ENCODE measurements around the gene MIS18A.
"Not testable (repeated sequence)": the region's sequence is repeated elsewhere in the genome, so short reads cannot be mapped to it uniquely, and the experiment has no call there.

The MIS18A gene, protein sequence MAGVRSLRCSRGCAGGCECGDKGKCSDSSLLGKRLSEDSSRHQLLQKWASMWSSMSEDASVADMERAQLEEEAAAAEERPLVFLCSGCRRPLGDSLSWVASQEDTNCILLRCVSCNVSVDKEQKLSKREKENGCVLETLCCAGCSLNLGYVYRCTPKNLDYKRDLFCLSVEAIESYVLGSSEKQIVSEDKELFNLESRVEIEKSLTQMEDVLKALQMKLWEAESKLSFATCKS

DNA sequence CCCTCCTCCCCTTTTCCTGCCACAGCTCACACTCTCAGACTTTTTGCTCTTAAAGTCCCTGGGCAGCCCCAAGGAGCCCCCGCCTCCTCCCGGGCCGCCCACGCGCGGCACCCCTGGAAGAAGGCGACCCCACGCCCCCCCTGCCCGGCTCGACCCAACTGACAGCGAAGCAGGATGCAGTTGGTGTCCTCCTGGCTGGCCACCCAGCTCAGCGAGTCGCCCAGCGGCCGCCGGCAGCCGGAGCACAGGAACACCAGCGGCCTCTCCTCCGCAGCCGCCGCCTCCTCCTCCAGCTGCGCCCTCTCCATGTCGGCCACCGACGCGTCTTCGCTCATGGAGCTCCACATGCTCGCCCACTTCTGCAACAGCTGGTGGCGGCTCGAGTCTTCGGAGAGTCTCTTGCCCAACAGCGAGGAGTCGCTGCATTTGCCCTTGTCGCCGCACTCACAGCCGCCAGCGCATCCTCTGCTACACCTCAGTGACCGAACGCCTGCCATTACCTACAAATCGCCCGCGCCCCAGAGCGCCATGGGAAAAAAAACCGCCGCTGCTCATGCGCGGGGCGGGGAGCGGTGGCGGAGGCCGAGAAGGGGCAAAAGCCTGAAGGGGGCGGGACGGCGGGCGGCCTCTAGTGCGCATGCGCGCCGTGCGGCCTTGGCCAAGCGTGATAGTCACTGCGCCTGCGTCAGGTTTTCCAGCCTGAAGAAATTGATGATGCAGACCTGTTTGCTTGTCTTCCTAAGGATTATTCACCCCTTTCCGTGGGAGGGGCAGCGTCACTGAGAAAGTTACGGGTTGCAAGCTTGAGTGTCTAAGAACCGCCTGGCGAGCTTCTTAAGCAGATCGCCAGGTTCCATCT is at the start of gene MIS18A:
MIS18A (minus strand) TSS at position 532 of the 859 bp plus-strand sequence; CDS start at position 497, 35 bp downstream.
- DNase-seq (ENCODE audit: low read depth): peak; percentile 68

GRCh38 chr21:32328595-32328994 is 49.7 kb upstream of the MIS18A start:
- DNase-seq (ENCODE audit: low read depth): peak; percentile 79

DNA sequence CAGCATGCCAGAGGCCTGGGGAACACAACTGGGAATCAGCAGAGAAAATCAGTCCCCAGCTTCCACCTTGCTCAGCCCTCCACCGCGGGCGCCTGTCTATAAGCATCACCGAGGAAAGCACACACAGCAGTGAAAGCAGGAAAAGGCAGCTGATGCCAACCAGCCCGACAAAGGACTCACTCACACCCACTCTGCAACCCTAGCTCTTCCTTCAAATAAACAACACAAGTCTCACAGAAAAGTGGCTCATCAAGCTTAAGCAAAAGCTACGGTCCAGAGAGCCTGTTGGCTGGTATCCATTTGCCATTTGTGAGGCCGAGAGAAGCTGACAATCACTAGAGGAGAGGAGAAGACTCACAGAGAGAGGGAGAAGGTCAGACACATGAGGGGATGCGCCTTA is 46.9 kb upstream of the MIS18A start:
- no peak for DNase-seq (ENCODE audit: low read depth)

- no peak for DNase-seq (ENCODE audit: low read depth)
Observed at GRCh38 chr21:32322676-32323075, 43.8 kb upstream of the MIS18A start.

DNA sequence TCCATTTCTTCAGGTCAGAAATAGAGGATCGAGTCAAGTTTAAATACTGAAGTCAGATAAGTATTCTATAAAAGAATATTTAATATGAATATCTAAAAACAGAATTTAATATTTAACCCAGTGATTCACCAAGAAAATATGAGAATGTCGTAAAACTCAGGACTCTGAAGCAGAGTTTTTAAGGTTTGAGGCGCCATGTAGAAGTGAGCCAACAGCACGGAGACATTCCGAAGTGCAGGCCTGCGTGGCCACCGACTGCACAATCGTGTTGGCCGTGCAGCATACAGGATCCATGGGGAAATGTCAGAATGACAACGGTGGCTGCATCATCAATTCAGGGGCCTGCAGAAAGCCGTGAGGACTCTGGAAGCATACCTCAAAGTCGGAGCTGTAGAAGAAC is 43.3 kb upstream of the MIS18A start:
- no peak for DNase-seq (ENCODE audit: low read depth)

DNA sequence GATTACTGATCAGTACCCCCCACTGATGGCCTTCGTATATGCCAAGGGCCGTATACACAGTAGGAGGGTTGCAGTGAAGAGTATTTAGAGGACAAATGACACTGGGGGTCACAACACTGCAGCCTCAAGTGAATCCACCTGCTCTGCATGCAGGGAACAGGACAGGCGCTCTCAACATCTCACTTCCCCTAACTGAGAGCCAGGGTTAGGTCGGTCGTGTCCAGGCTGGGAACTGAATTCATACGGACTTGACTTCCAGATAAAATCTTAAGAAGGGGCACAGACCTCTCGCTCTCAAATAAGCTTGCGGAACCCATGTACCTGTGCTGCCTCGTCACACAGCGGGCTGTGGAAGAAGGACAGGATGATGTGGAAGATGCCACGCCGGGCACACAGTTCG is 42.6 kb upstream of the MIS18A start:
- DNase-seq (ENCODE audit: low read depth): no peak

- DNase-seq (ENCODE audit: low read depth): no peak
Observed at GRCh38 chr21:32320726-32321125, 41.9 kb upstream of the MIS18A start.

DNA sequence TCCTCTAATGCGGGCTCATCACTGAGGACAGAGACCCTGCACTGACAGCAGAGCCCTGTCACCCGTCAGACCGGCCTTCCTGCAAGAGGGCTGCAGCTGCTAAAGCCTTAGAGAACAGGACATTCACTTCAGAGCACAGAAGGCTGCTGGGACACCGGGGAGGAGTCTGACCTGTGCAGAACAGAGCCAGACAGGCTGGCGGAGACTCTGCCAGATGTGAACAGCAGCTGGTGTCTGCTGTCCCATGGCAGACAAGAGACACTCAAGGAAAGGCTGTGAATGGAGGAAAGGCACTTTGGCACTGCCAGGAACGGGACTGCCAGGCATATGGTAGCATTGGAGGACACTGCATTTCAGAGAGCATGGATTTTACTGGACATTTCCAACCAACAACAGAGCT is 41.2 kb upstream of the MIS18A start:
- no peak for DNase-seq (ENCODE audit: low read depth)

DNA sequence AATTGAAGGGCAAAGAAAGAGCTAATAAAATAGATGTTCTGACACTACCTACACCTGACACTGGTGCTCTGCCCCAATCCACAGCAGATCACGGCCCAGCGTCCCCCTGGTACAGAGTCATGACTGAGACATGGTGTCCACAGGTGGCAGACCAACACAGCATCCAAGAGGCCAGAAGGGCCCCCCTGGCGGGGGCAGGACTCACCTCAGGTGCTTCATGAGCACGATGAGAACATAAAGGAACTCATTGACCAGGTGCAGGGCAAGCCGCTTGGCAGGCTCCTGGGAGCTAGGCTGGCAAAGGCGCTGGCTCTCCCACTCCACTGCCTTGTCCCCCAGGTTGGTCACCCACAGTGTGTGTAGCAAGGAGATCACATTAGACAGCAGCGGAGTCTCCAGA is 40.2 kb upstream of the MIS18A start:
- DNase-seq (ENCODE audit: low read depth): no peak

GRCh38 chr21:32317726-32318125 is 38.9 kb upstream of the MIS18A start:
- no peak for DNase-seq (ENCODE audit: low read depth)

GRCh38 chr21:32316361-32317215 is 37.7 kb upstream of the MIS18A start:
- DNase-seq (ENCODE audit: low read depth): no peak

GRCh38 chr21:32315511-32316281 is 36.8 kb upstream of the MIS18A start:
- no peak for DNase-seq (ENCODE audit: low read depth)

DNA sequence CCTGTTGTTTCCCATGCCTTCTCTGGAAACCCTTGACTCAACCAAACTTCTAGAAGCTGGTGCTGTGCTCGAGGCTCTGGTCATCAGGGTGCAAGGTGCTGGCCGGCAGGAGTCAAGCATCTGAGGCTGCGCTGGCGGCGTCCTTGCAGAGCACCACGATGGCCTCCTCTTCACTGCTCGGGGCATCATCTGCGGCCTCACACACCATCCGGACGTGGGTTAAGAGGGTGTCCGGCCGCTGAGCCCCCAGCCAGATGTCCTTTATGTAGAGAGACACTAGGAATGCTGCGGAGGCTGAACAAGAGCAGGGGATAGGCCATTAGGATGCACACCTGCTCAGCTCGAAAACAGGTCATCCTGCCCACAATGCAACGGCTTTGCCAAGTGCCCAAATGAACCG is 36.0 kb upstream of the MIS18A start:
- no peak for DNase-seq (ENCODE audit: low read depth)

DNA sequence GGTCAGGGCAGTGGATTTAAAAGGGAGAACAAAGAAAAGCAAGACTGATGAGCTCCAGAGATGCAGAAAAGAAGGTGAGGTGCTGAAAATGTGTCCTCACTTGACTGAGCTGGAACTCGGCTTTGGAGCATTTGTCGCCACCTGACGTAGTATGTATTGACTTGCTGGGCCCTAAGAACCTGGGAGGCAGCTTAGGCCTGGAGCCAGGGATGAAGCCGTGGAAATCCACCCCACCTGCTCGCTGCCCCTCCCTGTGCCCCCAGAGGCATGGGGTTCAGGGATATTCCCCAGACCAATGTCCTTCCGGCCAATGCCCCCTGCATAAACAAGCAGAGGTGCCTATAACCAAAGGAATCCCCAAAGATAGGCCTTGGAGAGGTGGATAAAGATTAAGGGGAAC is 34.1 kb upstream of the MIS18A start:
- no peak for DNase-seq (ENCODE audit: low read depth)

DNA sequence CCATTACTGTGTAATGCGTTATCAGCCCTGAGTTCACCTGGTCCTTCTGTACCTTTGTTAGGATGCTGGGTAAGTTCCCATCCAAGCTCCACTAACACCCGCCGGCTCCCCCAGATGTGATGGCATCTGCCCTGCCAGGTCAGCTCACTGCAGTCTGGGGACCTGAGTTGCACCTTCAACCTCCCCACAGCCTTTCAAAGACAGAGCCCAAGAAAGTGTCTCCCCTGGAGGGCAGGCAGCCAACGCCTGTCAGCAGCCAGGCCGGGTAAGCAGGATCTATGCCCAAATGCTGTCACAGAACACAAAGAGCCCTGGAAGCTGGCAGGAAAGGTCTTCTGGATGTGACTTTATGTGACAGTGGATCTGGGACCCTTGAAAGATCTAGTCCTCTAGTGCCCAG is 33.5 kb upstream of the MIS18A start:
- DNase-seq (ENCODE audit: low read depth): no peak

DNA sequence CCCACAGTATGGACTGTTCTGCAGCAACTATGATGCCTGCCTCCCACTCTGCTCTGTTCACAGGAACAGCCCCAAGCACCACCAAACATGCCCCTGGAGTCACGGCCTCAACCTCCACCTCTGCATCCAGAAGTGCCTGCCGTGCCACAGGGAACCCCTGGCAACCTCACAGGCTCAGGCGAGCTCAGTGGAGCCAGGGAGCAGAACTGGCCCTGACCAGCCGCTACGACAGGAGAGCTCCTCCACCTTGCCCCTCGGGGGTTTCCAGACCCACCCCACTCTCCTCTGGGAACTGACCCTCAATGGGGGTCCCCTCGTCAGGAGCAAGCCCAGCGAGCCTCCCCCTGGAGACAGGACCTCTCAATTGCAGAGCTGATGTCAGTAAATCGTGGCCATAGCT is 32.8 kb upstream of the MIS18A start:
- no peak for DNase-seq (ENCODE audit: low read depth)

DNA sequence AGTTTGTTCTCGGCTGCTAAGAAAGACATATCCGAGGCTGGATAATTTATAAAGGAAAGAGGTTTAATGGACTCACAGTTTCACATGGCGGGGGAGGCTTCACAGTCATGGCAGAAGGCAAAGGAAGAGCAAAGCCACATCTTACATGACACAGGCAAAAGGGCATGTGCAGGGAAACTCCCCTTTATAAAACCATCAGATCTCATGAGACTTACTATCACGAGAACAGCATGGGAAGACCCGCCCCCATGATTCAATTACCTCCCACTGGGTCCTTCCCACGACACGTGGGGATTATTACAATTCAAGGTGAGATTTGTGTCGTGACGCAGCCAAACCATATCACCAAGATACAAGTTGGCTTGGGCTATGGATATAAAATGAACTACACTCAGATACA is 32.1 kb upstream of the MIS18A start:
- not testable (repeated sequence) for DNase-seq (ENCODE audit: low read depth)

- DNase-seq (ENCODE audit: low read depth): no peak
Observed at GRCh38 chr21:32309906-32310460, 31.1 kb upstream of the MIS18A start.

DNA sequence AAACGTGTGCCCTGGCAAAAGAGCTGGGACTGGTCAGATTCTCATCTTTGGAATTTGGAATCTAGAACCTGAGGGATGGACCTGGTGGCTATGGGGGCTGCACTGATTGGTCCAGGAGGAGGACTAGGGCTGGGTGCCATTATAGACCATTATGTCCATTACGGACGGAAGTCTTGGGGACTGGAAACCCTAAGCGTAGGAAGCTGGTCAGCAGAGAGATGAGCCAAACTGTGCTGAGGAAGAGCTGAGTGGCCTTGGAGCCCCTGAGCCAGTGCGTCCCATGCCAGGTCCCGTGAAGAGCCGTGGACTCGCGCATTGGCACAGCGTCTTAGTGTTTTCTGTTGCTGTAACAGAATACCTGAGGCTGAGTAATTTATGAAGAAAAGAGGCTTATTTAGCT is 29.8 kb upstream of the MIS18A start:
- no peak for DNase-seq (ENCODE audit: low read depth)

DNA sequence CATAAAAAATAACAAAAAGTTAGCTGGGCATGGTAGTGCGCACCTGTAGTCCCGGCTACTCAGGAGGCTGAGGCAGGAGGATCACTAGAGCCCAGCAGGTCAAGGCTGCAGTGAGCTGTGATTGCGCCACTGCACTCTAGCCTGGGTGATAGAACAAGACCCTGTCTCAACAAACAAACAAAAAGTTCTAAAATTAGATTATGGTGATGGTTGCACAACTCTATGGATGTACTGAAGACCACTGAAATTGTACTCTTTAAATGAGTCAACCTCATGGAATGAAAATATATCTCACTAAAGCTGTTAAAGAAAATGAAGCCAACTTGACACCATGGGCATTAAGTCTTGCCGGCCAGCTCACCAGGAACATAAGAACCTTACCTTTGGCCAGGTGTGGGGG is 28.9 kb upstream of the MIS18A start:
- DNase-seq (ENCODE audit: low read depth): no peak

DNA sequence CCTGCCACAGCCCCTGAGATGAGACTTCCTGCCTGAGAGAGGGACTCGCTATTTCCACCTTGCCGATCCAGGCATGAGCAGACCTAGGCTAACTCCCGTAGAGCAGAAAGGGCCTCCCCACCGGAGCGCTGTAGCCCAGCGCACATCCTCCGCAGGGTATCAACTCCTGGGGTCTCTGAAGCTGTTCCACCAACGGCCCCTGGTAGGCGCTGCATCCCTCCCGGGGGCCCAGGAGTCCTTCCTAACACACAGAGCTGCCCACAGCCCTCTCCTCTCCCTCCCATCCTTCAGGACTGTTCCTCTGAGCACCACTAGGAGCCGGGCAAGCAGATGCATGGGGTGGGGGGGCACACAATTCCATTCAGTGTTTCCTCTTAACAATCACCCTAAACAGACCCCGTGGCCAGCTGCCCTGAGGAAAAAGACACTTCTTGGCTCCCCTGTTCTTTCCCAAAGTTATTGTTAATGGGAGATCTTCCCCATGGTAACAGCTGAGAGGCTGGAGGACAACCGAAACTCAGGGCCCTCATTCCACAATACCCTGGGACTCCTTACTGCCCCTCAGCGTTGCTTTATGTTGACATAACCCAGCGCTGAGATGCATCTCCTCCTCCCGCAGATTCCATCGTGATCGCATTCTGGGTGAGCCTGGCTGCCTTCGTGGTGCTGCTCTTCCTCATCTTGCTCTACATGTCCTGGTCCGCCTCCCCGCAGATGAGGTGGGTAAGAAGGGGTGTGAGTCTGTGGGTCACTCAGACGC is 27.4 kb upstream of the MIS18A start:
- no peak for DNase-seq (ENCODE audit: low read depth)
